NB4 (cell line): ENCODE results near the gene KRT79.
"Not testable (repeated sequence)": the region's sequence is repeated elsewhere in the genome, so short reads cannot be mapped to it uniquely, and the experiment has no call there.

Experiments
- DNase-seq: peaks from one replicate; pipeline ENCODE4 v3.0.0; 2010; ENCODE audit warnings: low read depth
- H3K4me3 ChIP-seq: one replicate; pipeline ENCODE4 v1.5.1; 2011; ENCODE audit warnings: mild to moderate bottlenecking, low read depth, low read length, moderate library complexity
- MYC ChIP-seq: IDR thresholded peaks from 2 replicates; pipeline ENCODE4 v1.6.1; 2011; ENCODE audit warnings: low read depth, low read length
- POLR2A ChIP-seq: IDR thresholded peaks from 2 replicates; pipeline ENCODE4 v1.6.1; 2011; ENCODE audit warnings: mild to moderate bottlenecking; ENCODE audit not compliant: insufficient read length; ENCODE audit errors: extremely low read depth
- TF ChIP-seq, protein P1 (sequence below): IDR thresholded peaks from 2 replicates; pipeline ENCODE4 v1.6.1; 2011; ENCODE audit warnings: low read depth, low read length
- TF ChIP-seq, protein P2 (sequence below): IDR thresholded peaks from one replicate; pipeline ENCODE4 v1.5.1; 2012; ENCODE audit warnings: low read depth, low read length

KRT79 gene

DNA sequence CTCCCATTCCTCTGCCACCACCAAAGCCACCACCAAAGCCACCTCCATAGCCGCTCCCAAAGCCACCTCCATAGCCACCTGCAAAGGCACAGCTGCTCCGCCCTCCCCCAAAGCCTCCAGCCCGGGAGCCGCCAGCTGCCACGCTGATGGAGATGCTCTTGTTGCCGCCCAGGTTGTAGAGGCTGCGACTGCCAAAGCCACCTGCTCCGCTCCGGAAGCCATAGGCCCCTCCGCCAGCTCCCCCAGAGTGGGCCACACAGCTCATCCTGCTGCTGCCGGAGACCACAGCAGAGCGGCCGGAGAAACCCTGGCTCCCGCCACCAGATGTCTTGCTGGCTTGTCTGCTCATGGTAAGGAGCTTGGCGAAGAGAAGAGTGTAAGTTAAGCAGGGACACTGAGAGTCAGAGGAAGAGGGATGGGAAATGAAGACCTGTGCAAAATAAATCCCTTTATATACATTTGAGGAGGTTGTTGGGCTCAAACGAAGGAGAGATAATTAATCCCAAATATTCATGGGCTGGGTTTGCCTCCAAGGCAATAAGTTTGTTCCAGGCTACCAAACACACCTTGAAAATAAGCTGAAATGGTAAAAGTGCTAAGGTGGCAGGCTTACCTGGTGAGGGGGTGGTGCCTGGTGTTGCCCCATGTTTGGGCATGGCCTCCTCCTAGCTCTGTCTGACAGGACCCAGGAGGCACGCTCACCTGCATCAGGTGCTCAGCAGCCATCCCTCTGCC, 38.2 kb downstream of the KRT79 start, which contains the start of gene KRT3:
KRT3 (minus strand) TSS at position 424 of the 735 bp plus-strand sequence; CDS start at position 349, 75 bp downstream.
- H3K4me3 ChIP-seq: no peak within 1 kb of the TSS
- no peak for DNase-seq
- TF ChIP-seq MYC (no peak), POLR2A (no peak)
- TF ChIP-seq, protein P1, sequence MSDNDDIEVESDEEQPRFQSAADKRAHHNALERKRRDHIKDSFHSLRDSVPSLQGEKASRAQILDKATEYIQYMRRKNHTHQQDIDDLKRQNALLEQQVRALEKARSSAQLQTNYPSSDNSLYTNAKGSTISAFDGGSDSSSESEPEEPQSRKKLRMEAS: no peak
- TF ChIP-seq, protein P2, sequence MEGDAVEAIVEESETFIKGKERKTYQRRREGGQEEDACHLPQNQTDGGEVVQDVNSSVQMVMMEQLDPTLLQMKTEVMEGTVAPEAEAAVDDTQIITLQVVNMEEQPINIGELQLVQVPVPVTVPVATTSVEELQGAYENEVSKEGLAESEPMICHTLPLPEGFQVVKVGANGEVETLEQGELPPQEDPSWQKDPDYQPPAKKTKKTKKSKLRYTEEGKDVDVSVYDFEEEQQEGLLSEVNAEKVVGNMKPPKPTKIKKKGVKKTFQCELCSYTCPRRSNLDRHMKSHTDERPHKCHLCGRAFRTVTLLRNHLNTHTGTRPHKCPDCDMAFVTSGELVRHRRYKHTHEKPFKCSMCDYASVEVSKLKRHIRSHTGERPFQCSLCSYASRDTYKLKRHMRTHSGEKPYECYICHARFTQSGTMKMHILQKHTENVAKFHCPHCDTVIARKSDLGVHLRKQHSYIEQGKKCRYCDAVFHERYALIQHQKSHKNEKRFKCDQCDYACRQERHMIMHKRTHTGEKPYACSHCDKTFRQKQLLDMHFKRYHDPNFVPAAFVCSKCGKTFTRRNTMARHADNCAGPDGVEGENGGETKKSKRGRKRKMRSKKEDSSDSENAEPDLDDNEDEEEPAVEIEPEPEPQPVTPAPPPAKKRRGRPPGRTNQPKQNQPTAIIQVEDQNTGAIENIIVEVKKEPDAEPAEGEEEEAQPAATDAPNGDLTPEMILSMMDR: no peak

DNA sequence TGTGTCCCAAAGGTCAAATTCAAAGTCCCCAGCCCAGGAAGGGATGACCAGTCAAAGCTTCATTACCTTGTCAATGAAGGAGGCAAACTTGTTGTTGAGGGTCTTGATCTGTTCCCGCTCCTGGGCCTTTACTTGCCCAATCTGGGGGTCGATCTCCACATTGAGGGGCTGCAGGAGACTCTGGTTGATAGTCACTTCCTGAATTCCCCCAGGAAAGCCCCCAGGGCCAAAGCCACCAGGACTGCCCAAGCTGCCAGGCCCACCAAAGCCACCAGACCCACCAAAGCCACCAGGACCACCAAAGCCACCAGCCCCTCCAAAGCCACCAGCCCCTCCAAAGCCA, 38.8 kb downstream of the KRT79 start:
- DNase-seq, H3K4me3 ChIP-seq: not testable (repeated sequence)

DNA sequence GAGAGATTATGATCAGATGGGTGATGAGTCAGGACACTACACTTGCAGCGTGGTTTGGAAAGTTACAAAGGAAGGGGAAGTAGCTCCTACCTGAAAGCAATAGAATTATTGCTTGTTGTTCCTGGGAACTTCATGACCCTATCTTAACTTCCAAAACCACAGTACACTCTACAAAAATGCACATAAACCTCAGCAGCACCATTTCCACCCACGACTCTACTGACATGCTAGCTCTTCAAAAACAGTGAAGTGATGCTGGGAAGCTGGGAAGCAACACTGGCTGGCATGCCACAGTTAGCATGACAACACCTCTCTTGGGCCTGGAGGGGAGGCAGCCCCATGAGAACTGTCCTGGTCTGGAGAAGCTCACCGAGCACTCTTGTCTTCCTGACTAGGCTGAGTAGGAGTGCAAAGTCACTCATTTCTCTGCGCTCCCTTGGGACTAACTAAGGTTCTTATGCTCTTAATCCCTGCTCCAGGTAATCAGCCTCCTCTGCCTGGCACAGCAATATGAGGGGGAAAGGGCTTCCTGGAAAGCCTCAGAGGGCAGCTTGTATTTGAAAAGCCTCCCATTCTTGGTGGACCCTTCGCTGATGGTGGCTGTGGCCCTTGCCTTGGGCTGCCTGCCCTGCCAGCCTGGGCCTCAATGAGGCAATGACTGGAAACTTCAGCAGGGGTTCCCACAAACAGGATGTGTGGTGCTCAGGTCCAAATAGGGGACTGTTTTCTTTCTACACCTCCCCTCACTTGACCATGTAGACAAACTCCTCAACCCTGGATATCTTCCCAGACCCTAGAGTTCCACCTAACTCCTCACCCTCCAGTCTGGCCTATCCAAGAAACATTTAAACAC, 39.4 kb downstream of the KRT79 start:
- peak; percentile 50 for DNase-seq
- TF ChIP-seq POLR2A (no peak), MYC (no peak)
- TF ChIP-seq, protein P1: no peak
- TF ChIP-seq, protein P2: no peak

DNA sequence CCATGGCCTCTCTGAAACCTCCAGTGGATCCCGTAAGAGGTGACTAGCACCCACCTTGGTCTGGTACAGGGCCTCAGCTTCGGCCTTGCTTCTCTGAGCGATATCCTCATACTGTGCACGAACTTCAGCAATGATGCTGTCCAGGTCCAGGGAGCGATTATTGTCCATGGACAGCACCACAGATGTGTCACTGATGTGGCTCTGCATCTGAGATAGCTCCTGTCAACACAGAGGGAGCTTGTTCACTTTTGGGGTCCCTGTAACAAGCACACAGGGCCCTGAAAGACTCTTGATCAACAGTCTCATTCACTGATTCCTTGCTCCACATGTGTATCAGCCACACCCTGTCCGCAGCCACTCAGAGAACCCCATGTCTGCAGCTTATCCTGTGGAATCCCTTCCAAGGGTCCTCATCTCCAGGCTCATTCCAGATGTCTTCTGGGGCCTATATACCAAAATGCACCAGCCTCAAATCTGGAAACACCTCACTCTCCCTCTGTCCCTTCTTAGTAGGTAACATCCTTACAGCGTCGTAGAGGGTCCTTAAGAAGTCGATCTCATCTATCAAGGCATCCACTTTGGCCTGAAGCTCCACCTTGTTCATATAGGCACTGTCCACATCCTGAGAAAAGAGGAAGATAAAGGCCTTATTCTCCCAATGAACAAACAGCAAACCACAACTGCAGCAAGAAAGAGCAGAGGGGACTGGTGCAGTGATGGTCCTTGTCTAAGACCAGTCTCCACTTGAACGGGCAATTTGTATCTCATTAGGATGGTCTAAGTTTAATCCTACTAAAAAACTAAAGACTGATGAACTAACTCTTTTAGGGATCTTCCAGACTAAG, 41.7 kb downstream of the KRT79 start:
- DNase-seq: peak; percentile 55
- TF ChIP-seq, protein P1: no peak
- TF ChIP-seq POLR2A: no peak
- no peak for TF ChIP-seq MYC
- TF ChIP-seq, protein P2: no peak

More for the DNA sequence above, 39.4 kb downstream of the KRT79 start:
- H3K4me3 ChIP-seq: no peak overlapping the region

DNA sequence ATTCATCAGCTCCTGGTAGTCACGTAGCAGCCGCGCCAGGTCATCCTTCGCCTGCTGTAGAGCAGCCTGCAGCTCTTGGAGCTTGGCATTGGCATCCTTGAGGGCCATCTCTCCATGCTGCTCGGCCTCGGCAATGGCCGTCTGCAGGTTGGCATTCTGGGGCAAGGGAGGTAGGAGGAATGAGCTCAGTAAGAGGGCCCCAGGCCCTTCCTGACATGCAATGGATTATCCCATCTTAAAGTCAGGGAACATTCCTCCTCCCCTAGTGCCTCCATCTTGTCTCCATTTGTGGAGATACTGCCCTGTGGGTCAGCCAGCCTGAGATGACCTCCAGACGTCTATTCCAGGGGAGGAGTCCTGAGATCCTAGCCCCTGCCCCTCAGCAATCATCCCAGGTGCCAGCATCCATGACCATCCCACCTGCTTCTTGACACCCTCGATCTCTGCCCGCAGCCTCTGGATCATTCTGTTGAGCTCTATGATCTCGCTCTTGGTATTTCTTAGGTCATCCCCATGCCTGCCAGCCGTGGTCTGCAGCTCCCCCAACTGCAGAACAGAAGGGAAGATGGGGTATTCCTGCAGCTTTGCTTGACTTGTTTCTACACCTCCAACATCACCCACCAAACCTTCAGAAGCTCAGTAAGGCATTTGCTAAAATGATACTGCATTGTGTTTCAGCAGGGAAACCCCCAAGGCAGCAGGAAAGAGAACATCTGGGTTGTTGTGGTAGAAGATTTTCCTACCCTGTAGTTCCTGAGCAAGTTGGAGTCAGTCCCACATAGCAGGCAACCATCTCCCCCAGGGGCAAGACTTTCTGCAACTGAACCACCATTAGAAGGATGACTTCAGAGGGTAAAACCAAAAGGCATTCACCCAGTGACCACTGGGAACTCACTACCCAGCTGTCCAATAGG, 42.6 kb downstream of the KRT79 start:
- H3K4me3 ChIP-seq: no peak overlapping the region
- TF ChIP-seq, protein P1: no peak
- no peak for TF ChIP-seq MYC
- TF ChIP-seq POLR2A: no peak
- TF ChIP-seq, protein P2: no peak
- no peak for DNase-seq

More for the DNA sequence above, 41.7 kb downstream of the KRT79 start:
- H3K4me3 ChIP-seq: no peak overlapping the region
